ENCODE measurements around the gene STK32B.

STK32B gene

GRCh38 chr4:5528031-5528436 lies 476.8 kb downstream of the STK32B start:
- no peak for TF ChIP-seq CTCF (IDR thresholded peaks at IDR 0.05; ENCODE audit: extremely low read depth, missing control alignments)
- no peak for DNase-seq (ENCODE audit: low spot score)

DNA sequence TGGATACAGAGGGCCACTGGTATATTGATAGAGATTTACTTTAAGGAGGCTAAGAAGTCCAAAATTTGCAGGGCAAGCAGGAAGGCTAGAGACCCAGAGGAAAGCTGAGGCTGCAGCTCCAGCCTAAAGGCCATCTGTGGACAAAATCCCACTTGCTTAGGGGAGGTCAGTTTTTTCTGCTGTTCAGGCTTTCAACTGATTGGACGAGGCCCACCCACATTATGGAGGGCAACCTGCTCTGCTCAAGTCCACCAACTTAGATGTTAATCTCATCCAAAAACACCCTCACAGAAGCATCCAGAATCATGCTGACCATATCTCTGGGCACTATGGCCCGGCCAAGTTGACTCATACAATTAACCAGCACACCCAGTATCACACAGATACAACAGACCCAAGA lies 480.8 kb downstream of the STK32B start:
- no peak for DNase-seq (ENCODE audit: low spot score)
- no peak for TF ChIP-seq CTCF (IDR thresholded peaks at IDR 0.05; ENCODE audit: extremely low read depth, missing control alignments)

- DNase-seq (ENCODE audit: low spot score), result no peak
- TF ChIP-seq CTCF (IDR thresholded peaks at IDR 0.05; ENCODE audit: extremely low read depth, missing control alignments), result no peak
Measured at GRCh38 chr4:5539584-5539983, 488.3 kb downstream of the STK32B start.

GRCh38 chr4:5541169-5541568 lies 489.9 kb downstream of the STK32B start:
- TF ChIP-seq CTCF (IDR thresholded peaks at IDR 0.05; ENCODE audit: extremely low read depth, missing control alignments), result no peak
- DNase-seq (ENCODE audit: low spot score), result no peak

DNA sequence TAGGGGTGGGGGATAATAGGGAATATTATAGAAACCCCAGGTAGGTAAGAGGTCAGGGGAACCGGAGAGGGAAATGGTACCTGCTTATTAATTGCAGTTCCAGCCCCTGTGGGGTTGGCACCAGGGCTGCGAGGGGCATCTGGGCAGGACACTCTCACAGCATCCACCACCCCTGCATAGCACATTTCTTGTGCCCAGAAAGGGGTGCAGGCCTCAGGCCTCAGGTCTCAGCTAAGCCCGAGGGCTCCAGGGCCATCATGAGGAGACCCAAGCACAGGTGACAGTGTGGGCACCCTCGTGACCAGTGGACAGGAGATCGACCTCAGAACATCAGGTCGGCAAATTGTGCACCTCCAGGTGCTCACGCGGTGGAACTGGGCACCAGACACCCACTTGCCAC lies 492.4 kb downstream of the STK32B start:
- TF ChIP-seq CTCF (IDR thresholded peaks at IDR 0.05; ENCODE audit: extremely low read depth, missing control alignments), result no peak
- DNase-seq (ENCODE audit: low spot score), result no peak

- TF ChIP-seq CTCF (IDR thresholded peaks at IDR 0.05; ENCODE audit: extremely low read depth, missing control alignments), result no peak
- no peak for DNase-seq (ENCODE audit: low spot score)
Measured at GRCh38 chr4:5544762-5545161, 493.5 kb downstream of the STK32B start.

DNA sequence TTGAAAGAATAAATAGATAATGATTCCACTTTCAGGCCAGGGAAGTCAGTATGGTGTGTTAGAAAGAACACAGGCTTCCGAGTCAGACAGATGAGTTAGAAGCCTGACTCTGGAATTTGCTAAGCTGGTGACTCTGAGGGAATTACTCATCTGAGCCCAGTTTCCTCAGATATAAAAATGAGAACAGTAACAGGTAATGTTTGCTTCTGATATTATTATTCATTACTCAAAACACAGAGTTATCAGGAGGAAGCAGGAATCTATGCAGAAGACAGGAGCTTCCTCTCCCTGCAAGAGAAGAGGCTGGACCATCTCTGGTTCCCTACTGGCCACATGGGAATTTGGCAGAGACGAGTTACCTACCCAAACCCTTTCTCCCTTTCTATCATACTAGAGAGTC lies 494.0 kb downstream of the STK32B start:
- TF ChIP-seq CTCF (IDR thresholded peaks at IDR 0.05; ENCODE audit: extremely low read depth, missing control alignments), result no peak
- DNase-seq (ENCODE audit: low spot score), result no peak
